Lung (tissue), 12 donors: Measurements from ENCODE around the gene SMOC1. TPM values are rescaled to one million over a fixed set of nuclear protein-coding genes. Genes with fewer than 3 reads are reported as not detected.

ENCODE experiments used
- ATAC-seq: fragments of 200-7000 bp; cut with Tn5 transposase; one replicate; pipeline ENCODE4 v1.9.1; 2020; ENCODE audit warnings: moderate number of reproducible peaks; ENCODE audit not compliant: insufficient read depth, low FRiP score
- DNase-seq, 3 donors: peaks; one replicate each; pipeline ENCODE4 v3.0.0-alpha.2; 2013 to 2017
- H3K27ac ChIP-seq, 2 donors: one replicate each; pipeline ENCODE4 v1.5.1; 2013; ENCODE audit warnings: mild to moderate bottlenecking in 2 of 2, moderate library complexity in 2 of 2, control low read depth in 1 of 2, inconsistent platforms in 1 of 2, low read depth in 1 of 2, low read length in 1 of 2
- H3K27me3 ChIP-seq, 3 donors: one replicate each; pipeline ENCODE4 v1.5.1; 2013; ENCODE audit warnings: low read length in 2 of 3; ENCODE audit not compliant: control insufficient read depth in 3 of 3, insufficient read depth in 3 of 3
- H3K36me3 ChIP-seq, 4 donors: one replicate each; pipeline ENCODE4 v1.5.1; 2013; ENCODE audit warnings: low read length in 4 of 4, mild to moderate bottlenecking in 1 of 4, moderate library complexity in 1 of 4; ENCODE audit not compliant: control insufficient read depth in 4 of 4, insufficient read depth in 4 of 4
- H3K4me1 ChIP-seq, 5 donors: one replicate each; pipeline ENCODE4 v1.5.1; 2013; ENCODE audit warnings: low read length in 5 of 5, mild to moderate bottlenecking in 2 of 5, moderate library complexity in 1 of 5; ENCODE audit not compliant: control insufficient read depth in 5 of 5, insufficient read depth in 5 of 5
- H3K4me3 ChIP-seq: one replicate; pipeline ENCODE4 v1.5.1; 2013; ENCODE audit warnings: mild to moderate bottlenecking, control low read depth, moderate library complexity
- H3K9ac ChIP-seq, 2 donors: one replicate each; pipeline ENCODE4 v1.5.1; 2013; ENCODE audit warnings: low read length in 2 of 2, control low read depth in 1 of 2; ENCODE audit not compliant: insufficient read depth in 1 of 2
- H3K9me3 ChIP-seq, 4 donors: one replicate each; pipeline ENCODE4 v1.5.1; 2013; ENCODE audit warnings: low read length in 3 of 4, mild to moderate bottlenecking in 1 of 4, moderate library complexity in 1 of 4; ENCODE audit not compliant: control insufficient read depth in 4 of 4, insufficient read depth in 3 of 4
- WGBS, 2 donors: extraction: QIAGEN DNeasy Blood & Tissue Kit; methylation state at CpG; one replicate each; pipeline ENCODE4 v1.1.7; 2013; 5-methylcytosine and 5-hydroxymethylcytosine counted together
- polyA plus RNA-seq, 2 donors: library from polyadenylated mRNA; stranded (reverse); fragments of 200-250 nt; gene quantifications; one replicate each; pipeline ENCODE4 v1.2.1, GENCODE V29; 2013
- total RNA-seq, 2 donors: library from RNA; depleted of rRNA in 1 of 2; stranded (reverse); fragments of >200 nt in 1 of 2; gene quantifications; one replicate each; pipeline ENCODE4 v1.2.1, GENCODE V29; 2014 to 2021
- TF ChIP-seq, protein P1 (sequence below): IDR thresholded peaks from 2 replicates; pipeline ENCODE4 v1.5.1; 2012; ENCODE audit warnings: mild to moderate bottlenecking; ENCODE audit errors: control extremely low read depth, extremely low read depth
- donor health status: control.
- donor health status: control.
- donor health status: Bipolar disorder and iron deficiency.
- donor health status: healthy.
- donor health status: DM: yes; HTN: yes; CAD: no.

The SMOC1 gene
- total and polyA plus RNA-seq, 4 donors: 0.52 to 1.9 (median 1.1) TPM

DNA sequence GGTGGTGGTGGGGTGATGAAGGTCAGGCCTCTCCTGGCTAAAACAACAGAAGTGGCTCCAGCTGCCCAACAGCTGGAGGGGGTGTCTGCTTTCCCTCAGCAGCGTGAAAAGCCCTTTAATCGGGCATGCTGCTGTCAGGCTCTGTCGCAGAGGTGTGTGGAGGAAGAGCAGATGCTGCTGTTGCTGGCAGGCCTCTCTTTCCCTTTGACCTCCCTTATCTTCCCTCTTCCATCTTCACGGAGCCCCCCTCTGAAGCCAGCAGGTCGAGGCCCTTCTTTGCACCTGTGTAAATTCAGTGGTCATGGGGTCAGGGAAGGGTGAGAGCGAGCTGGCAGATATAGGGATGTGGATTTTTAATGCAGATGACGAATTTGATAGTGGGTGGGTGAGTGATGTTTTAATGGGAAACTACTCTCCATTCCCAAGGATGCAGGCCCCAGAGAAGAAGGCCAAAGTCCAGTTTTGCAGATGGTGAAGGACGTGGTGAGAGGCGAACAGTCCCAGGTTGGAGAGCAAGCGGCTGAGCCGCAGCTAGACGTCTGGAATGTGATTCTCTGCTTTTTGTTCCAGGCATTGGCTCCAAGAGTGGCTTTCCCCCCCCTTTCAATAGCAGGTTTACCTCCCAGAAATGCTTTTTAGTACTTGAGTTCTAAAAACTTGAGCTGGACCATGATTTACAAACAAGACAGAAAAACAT lies 64.0 kb downstream of the SMOC1 start:
- no peaks in the 10 kb centered on the region for H3K27me3 ChIP-seq
- DNase-seq: no peak
- 54 to 64% methylated on average over 12 of the region's 12 CpGs for WGBS, 2 donors

DNA sequence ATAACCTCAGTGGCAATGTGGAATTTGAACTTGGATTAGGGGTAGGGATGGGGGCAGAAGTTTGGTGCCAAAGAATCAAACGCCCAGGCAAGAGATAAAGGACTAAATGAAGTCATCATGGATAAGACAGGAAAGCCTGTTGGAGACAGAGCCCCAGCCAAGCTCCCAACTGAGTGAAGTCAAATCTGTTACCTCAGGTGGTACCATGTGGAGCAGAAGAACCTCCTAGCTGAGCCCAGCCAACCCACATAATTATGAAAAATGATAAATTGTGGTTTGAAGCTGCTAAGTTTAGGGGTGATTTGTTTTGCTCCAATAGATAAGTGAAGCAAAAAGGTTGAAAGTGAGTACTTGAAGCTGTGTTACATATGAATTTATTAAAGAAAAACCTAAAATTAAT lies 66.1 kb downstream of the SMOC1 start:
- Histone ChIP-seq H3K4me1 (no peaks in the 10 kb centered on the region), H3K27me3 (no peaks in the 10 kb centered on the region), H3K36me3 (no peaks in the 10 kb centered on the region), H3K9me3 (peaks cover 0 to 16% (median 5%) of the 10 kb centered on the region in 4 donors), H3K27ac (no peak overlapping the region), H3K4me3 (no peak overlapping the region), H3K9ac (no peak overlapping the region)
- no peak for ATAC-seq
- DNase-seq: no peak
- 72 to 78% methylated on average over 1 of the region's 1 CpG for WGBS, 2 donors
- TF ChIP-seq, protein P1, sequence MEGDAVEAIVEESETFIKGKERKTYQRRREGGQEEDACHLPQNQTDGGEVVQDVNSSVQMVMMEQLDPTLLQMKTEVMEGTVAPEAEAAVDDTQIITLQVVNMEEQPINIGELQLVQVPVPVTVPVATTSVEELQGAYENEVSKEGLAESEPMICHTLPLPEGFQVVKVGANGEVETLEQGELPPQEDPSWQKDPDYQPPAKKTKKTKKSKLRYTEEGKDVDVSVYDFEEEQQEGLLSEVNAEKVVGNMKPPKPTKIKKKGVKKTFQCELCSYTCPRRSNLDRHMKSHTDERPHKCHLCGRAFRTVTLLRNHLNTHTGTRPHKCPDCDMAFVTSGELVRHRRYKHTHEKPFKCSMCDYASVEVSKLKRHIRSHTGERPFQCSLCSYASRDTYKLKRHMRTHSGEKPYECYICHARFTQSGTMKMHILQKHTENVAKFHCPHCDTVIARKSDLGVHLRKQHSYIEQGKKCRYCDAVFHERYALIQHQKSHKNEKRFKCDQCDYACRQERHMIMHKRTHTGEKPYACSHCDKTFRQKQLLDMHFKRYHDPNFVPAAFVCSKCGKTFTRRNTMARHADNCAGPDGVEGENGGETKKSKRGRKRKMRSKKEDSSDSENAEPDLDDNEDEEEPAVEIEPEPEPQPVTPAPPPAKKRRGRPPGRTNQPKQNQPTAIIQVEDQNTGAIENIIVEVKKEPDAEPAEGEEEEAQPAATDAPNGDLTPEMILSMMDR: no peak

More for the DNA sequence above, 64.0 kb downstream of the SMOC1 start:
- Histone ChIP-seq H3K9me3 (peaks cover 0 to 19% (median 5%) of the 10 kb centered on the region in 4 donors), H3K4me3 (no peak overlapping the region), H3K27ac (no peak overlapping the region), H3K4me1 (no peaks in the 10 kb centered on the region), H3K9ac (no peak overlapping the region), H3K36me3 (no peaks in the 10 kb centered on the region)
- TF ChIP-seq, protein P1: no peak
- no peak for ATAC-seq

DNA sequence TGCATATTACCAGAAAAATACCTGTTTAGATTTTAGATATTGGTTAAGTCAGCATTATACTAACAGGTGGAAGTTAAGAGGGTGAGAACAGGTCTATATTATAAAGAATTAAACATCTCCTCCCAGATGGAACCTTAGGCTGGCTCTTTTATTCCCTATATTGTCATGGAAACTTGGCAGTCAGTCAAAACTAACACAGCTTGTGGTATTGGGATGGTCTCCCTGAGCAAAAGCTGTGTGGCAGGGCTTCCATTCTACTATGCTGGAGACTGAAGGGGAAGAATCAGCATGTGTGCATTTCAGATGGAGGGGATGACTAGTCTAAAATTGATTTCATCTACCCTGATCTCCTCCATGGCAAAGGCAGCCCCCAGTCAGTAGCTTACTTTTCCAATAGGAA lies 66.7 kb downstream of the SMOC1 start:
- TF ChIP-seq, protein P1: no peak
- H3K36me3 ChIP-seq: no peaks in the 10 kb centered on the region
- H3K9ac ChIP-seq: no peak overlapping the region
- ATAC-seq: no peak
- peak in 1 of 3 donors; percentile 55 for DNase-seq
- H3K4me1 ChIP-seq: no peaks in the 10 kb centered on the region
- no peak overlapping the region for H3K4me3 ChIP-seq
- H3K9me3 ChIP-seq: peaks cover 0 to 16% (median 5%) of the 10 kb centered on the region in 4 donors
- no peak overlapping the region for H3K27ac ChIP-seq
- no peaks in the 10 kb centered on the region for H3K27me3 ChIP-seq

DNA sequence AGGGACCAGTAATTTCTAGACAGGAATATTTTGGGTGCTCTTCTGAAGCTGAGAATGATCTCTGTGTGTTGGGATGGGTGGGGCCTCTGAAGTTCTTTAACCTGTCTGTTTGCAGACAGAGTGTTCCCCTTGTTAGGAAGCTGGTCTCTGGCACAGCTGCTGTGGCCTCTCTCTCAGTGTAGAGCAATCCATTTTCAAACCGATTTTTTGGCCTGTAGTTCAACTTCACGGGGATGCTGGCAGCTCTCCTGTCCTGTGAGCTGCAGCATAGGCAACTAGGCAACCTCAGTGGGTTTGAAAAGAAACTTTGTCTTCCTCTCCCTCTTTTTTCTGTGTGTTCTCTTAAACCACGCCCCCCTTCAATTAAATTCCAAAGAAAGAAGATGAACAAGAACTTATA lies 69.1 kb downstream of the SMOC1 start:
- Histone ChIP-seq H3K27me3 (no peaks in the 10 kb centered on the region), H3K9me3 (peaks cover 0 to 18% (median 5%) of the 10 kb centered on the region in 4 donors), H3K36me3 (no peaks in the 10 kb centered on the region), H3K4me3 (no peak overlapping the region), H3K9ac (no peak overlapping the region), H3K4me1 (no peaks in the 10 kb centered on the region), H3K27ac (no peak overlapping the region)
- DNase-seq (no peak), ATAC-seq (no peak)
- TF ChIP-seq, protein P1: no peak
- WGBS, 2 donors: 62 to 68% methylated on average over 3 of the region's 3 CpGs
